HepG2 (cell line): Measurements from ENCODE around the gene FBXW12. TPM values are rescaled to one million over a fixed set of nuclear protein-coding genes. Genes with fewer than 3 reads are reported as not detected.

Source experiments
- ARHGAP35 ChIP-seq: sonication (generic); formaldehyde crosslinking; IDR thresholded peaks from 2 replicates; pipeline ENCODE4 v1.9.0; 2022; ENCODE audit warnings: mild to moderate bottlenecking, inconsistent platforms, moderate library complexity, missing genetic modification reagents, borderline replicate concordance
- ARID5B ChIP-seq: IDR thresholded peaks from 2 replicates; pipeline ENCODE4 v1.4.0; 2020; ENCODE audit warnings: mild to moderate bottlenecking, missing genetic modification reagents
- ATF3 ChIP-seq: sonication (generic); formaldehyde crosslinking; IDR thresholded peaks from 2 replicates; pipeline ENCODE4 v1.4.0; 2020; ENCODE audit warnings: missing genetic modification reagents
- CBFB ChIP-seq: sonication (generic); formaldehyde crosslinking; IDR thresholded peaks from 2 replicates; pipeline ENCODE4 v1.4.0; 2020; ENCODE audit warnings: missing genetic modification reagents
- GATAD2A ChIP-seq: IDR thresholded peaks from 2 replicates; pipeline ENCODE4 v1.6.1; 2016
- NBN ChIP-seq: fragments of 450-650 bp; conservative IDR thresholded peaks from 2 replicates; pipeline ENCODE4 v1.6.1; 2017
- NCOA2 ChIP-seq: sonication (generic); formaldehyde crosslinking; IDR thresholded peaks from 2 replicates; pipeline ENCODE4 v1.8.0; 2022; ENCODE audit warnings: inconsistent platforms
- SNAPC4 ChIP-seq: sonication (generic); formaldehyde crosslinking; IDR thresholded peaks from 2 replicates; pipeline ENCODE4 v1.4.0; 2020; ENCODE audit warnings: mild to moderate bottlenecking, missing genetic modification reagents
- TERF1 ChIP-seq: sonication (generic); formaldehyde crosslinking; IDR thresholded peaks from 2 replicates; pipeline ENCODE4 v1.8.0; 2022; ENCODE audit warnings: mild to moderate bottlenecking, missing genetic modification reagents, moderate library complexity
- ZNF136 ChIP-seq: sonication (generic); formaldehyde crosslinking; IDR thresholded peaks from 2 replicates; pipeline ENCODE4 v1.8.1; 2022; ENCODE audit warnings: low read depth, mild to moderate bottlenecking, moderate library complexity, missing genetic modification reagents
- ZNF33B ChIP-seq: sonication (generic); formaldehyde crosslinking; IDR thresholded peaks from 2 replicates; pipeline ENCODE4 v1.5.1; 2020; ENCODE audit warnings: mild to moderate bottlenecking, missing genetic modification reagents
- ZNF607 ChIP-seq: sonication (generic); formaldehyde crosslinking; IDR thresholded peaks from 2 replicates; pipeline ENCODE4 v1.5.1; 2020; ENCODE audit warnings: missing genetic modification reagents, mild to moderate bottlenecking, borderline replicate concordance
- ZNF710 ChIP-seq: sonication (generic); formaldehyde crosslinking; IDR thresholded peaks from 2 replicates; pipeline ENCODE4 v1.5.0; 2020; ENCODE audit warnings: mild to moderate bottlenecking, missing genetic modification reagents, borderline replicate concordance
- ZNF879 ChIP-seq: sonication (generic); formaldehyde crosslinking; IDR thresholded peaks from 2 replicates; pipeline ENCODE4 v1.8.1; 2023; ENCODE audit warnings: missing genetic modification reagents
- polyA plus RNA-seq, 8 experiments: library from polyadenylated mRNA; depleted of rRNA in 3 of 8; stranded (reverse) in 7 of 8; unstranded in 1 of 8; fragments of >200 nt; fragmentation: Illumina TruSeq in 4 of 8; extraction: Trizol in 4 of 8; gene quantifications; 2 replicates each; pipeline versions ENCODE4 v1.2.1 to v1.2.3, GENCODE V29; 2011 to 2016; ENCODE audit warnings: low read depth in 4 of 8, missing spikeins in 1 of 8, mixed read lengths in 1 of 8; ENCODE audit not compliant: insufficient read depth in 1 of 8
- total RNA-seq, 5 experiments: library from RNA; depleted of rRNA; stranded (reverse); fragments of >200 nt; fragmentation: Illumina TruSeq; extraction: Trizol; gene quantifications; 2 replicates each; pipeline ENCODE4 v1.2.3, GENCODE V29; 2016; ENCODE audit warnings: low read depth in 1 of 5
- TF ChIP-seq, protein P1 (sequence below): sonication (generic); formaldehyde crosslinking; IDR thresholded peaks from 2 replicates; pipeline ENCODE4 v1.5.0; 2020; ENCODE audit warnings: missing genetic modification reagents

FBXW12 gene
- total and polyA plus RNA-seq, 2 of the 13 experiments (the other 11 are each of a cell fraction or from before 2014, with no cell fraction given): not detected

DNA sequence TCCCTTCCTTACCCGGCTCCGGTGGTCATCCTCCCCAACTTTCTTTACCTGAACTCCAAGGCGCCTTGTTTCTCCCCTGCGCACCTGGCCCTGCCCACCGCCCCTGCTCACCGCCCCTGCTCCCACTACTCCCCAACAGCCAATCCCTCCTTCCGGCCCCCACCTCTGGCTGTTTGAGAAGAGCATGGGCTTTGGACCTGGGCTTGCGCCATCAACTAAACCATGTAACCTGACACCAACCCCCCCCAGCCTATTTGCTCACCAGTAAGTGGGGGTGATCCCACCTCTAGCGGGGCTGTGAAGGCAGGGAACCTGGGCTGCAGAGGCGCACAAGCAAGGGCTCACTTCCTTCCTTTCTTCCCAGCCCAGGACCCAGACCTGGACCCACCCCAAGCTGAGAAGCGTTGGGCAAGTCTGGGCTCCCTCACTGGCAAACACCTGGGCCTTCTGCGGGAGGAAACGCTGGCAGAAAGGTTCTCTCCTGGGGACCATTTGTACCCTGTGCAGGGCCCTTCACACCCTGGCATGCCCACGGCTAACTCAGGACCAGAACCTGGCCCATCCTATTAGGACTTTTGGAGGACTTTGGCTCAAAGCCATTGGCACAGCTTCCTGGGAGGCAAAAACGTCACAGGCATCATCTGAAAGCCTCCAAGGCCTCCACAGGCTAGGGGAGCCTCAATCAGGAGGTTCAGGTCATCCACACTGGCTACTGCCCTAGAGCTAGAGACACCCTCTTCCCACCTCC is 58.1 kb downstream of the FBXW12 start, which contains the start of gene PLXNB1 (continued):
- TF ChIP-seq SNAPC4 (peak; percentile 94), ZNF136 (CRISPR knock-in tag) (peak; percentile 54; the same call in 1 of the 2 replicates), ZNF33B (CRISPR knock-in tag) (peak; percentile 73; the same call in 1 of the 2 replicates), NBN (no peak), ZNF607 (CRISPR knock-in tag) (peak; percentile 4), NCOA2 (CRISPR knock-in tag) (peak; percentile 93), GATAD2A (peak; percentile 93), ZNF710 (CRISPR knock-in tag) (peak; percentile 85), ARHGAP35 (peak; percentile 49; the same call in 1 of the 2 replicates), ZNF879 (no peak), TERF1 (CRISPR knock-in tag) (no peak), ARID5B (CRISPR knock-in tag) (peak; percentile 82), ATF3 (CRISPR knock-in tag) (peak; percentile 65; the same call in 1 of the 2 replicates), CBFB (0 out of 2 replicates have a peak, but pooled peaks have one; percentile 36)
- TF ChIP-seq, protein P1, sequence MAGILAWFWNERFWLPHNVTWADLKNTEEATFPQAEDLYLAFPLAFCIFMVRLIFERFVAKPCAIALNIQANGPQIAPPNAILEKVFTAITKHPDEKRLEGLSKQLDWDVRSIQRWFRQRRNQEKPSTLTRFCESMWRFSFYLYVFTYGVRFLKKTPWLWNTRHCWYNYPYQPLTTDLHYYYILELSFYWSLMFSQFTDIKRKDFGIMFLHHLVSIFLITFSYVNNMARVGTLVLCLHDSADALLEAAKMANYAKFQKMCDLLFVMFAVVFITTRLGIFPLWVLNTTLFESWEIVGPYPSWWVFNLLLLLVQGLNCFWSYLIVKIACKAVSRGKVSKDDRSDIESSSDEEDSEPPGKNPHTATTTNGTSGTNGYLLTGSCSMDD (CRISPR knock-in tag): no peak
